ENCODE data around the gene AP1S2.

DNA sequence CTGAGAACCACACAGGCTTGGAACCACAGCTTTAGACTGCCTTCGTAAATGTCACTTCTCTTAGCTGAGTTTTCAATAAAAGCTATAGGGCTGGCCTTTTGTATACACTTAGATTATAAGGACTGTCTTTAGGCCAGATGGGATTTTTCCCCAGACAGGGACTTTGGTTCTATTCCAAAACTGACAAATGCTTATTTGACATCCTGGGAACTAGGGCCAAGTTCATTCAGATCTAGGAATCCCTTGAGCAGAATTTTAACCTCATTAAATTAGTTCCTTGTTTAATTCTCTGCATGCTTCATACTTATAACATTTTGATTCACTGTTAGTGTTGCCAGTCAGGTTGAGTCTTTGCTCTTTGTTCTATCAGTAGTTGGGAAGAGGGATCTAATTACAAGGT, 41.2 kb downstream of the AP1S2 start:
- TF ChIP-seq POLR2AphosphoS5 (IDR thresholded peaks at IDR 0.05; ENCODE audit: low read length) (no peak), FOXM1 (IDR thresholded peaks at IDR 0.05; ENCODE audit: low read depth, low read length) (no peak), YY1 (IDR thresholded peaks at IDR 0.05; ENCODE audit: low read depth, low read length) (no peak), NKRF (conservative IDR thresholded peaks at IDR 0.05) (no peak)
- TF ChIP-seq, protein P1, sequence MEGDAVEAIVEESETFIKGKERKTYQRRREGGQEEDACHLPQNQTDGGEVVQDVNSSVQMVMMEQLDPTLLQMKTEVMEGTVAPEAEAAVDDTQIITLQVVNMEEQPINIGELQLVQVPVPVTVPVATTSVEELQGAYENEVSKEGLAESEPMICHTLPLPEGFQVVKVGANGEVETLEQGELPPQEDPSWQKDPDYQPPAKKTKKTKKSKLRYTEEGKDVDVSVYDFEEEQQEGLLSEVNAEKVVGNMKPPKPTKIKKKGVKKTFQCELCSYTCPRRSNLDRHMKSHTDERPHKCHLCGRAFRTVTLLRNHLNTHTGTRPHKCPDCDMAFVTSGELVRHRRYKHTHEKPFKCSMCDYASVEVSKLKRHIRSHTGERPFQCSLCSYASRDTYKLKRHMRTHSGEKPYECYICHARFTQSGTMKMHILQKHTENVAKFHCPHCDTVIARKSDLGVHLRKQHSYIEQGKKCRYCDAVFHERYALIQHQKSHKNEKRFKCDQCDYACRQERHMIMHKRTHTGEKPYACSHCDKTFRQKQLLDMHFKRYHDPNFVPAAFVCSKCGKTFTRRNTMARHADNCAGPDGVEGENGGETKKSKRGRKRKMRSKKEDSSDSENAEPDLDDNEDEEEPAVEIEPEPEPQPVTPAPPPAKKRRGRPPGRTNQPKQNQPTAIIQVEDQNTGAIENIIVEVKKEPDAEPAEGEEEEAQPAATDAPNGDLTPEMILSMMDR (IDR thresholded peaks at IDR 0.05 in 2 of 3, conservative IDR thresholded peaks at IDR 0.05 in 1 of 3; ENCODE audit: control insufficient read depth in 2 of 3, extremely low read depth in 1 of 3, insufficient read depth in 1 of 3, low read depth in 3 of 3, low read length in 3 of 3): no peak

All from GM12878 (cell line).